ENCODE results near the gene LHX6. TPM values are rescaled to one million over a fixed set of nuclear protein-coding genes. Genes with fewer than 3 reads are reported as not detected.
A peak's percentile ranks its signal among the peaks of the same experiment; 100 is the strongest.

LHX6 gene
- total RNA-seq, 1 experiment from 2014 or later: 0.69 TPM

GRCh38 chr9:122234022-122234748, 5.4 kb upstream of the LHX6 start:
- no peak for DNase-seq (ENCODE audit: low read depth)

- no peak for DNase-seq (ENCODE audit: low read depth)
Measured at GRCh38 chr9:122232796-122233306, 4.1 kb upstream of the LHX6 start.

- DNase-seq (ENCODE audit: low read depth): no peak
Measured at GRCh38 chr9:122229485-122229837, 704 bp upstream of the LHX6 start.

- DNase-seq (ENCODE audit: low read depth): no peak
Measured at GRCh38 chr9:122228191-122228567, 578 bp downstream of the LHX6 start.

GRCh38 chr9:122227575-122227900, 1.2 kb downstream of the LHX6 start:
- DNase-seq (ENCODE audit: low read depth): no peak

- DNase-seq (ENCODE audit: low read depth): no peak
Measured at GRCh38 chr9:122226758-122227574, 1.8 kb downstream of the LHX6 start.

GRCh38 chr9:122226142-122226757, 2.5 kb downstream of the LHX6 start:
- DNase-seq (ENCODE audit: low read depth): no peak

GRCh38 chr9:122225312-122226141, 3.2 kb downstream of the LHX6 start:
- DNase-seq (ENCODE audit: low read depth): no peak

GRCh38 chr9:122223435-122223834, 5.3 kb downstream of the LHX6 start:
- DNase-seq (ENCODE audit: low read depth): no peak

- DNase-seq (ENCODE audit: low read depth): no peak
Measured at GRCh38 chr9:122222791-122223190, 6.0 kb downstream of the LHX6 start.

- no peak for DNase-seq (ENCODE audit: low read depth)
Measured at GRCh38 chr9:122221183-122221811, 7.5 kb downstream of the LHX6 start.

- DNase-seq (ENCODE audit: low read depth): no peak
Measured at GRCh38 chr9:122220673-122221182, 8.0 kb downstream of the LHX6 start.

- no peak for DNase-seq (ENCODE audit: low read depth)
Measured at GRCh38 chr9:122219856-122220672, 8.7 kb downstream of the LHX6 start.

GRCh38 chr9:122218935-122219855, 9.6 kb downstream of the LHX6 start:
- no peak for DNase-seq (ENCODE audit: low read depth)

GRCh38 chr9:122218071-122218934, 10.5 kb downstream of the LHX6 start:
- peak; percentile 49 for DNase-seq (ENCODE audit: low read depth)

GRCh38 chr9:122217640-122218039, 11.1 kb downstream of the LHX6 start:
- no peak for DNase-seq (ENCODE audit: low read depth)

- no peak for DNase-seq (ENCODE audit: low read depth)
Measured at GRCh38 chr9:122216798-122217418, 11.8 kb downstream of the LHX6 start.

Data from Daoy (cell line).